Measurements from ENCODE around the gene ATG2B. TPM values are rescaled to one million over a fixed set of nuclear protein-coding genes. Genes with fewer than 3 reads are reported as not detected.
A peak's percentile ranks its signal among the peaks of the same experiment; 100 is the strongest.

ATG2B gene
- total RNA-seq, 1 donor from 2014 or later: 14.1 TPM

GRCh38 chr14:96297000-96297399 is 66.1 kb downstream of the ATG2B start:
- no peaks in the 10 kb centered on the region for H3K36me3 Mint-ChIP-seq (ENCODE audit: low read depth, unreplicated experiment)
- no peaks in the 10 kb centered on the region for H3K9me3 Mint-ChIP-seq (ENCODE audit: unreplicated experiment)
- DNase-seq (ENCODE audit: low spot score): no peak
- H3K4me1 Mint-ChIP-seq (ENCODE audit: unreplicated experiment): peaks cover 9% of the 10 kb centered on the region
- H3K27me3 Mint-ChIP-seq (ENCODE audit: unreplicated experiment): no peaks in the 10 kb centered on the region
- no peak overlapping the region for H3K27ac Mint-ChIP-seq (ENCODE audit: unreplicated experiment)
- no peak overlapping the region for H3K4me3 Mint-ChIP-seq (ENCODE audit: unreplicated experiment)
- TF ChIP-seq, protein P1, sequence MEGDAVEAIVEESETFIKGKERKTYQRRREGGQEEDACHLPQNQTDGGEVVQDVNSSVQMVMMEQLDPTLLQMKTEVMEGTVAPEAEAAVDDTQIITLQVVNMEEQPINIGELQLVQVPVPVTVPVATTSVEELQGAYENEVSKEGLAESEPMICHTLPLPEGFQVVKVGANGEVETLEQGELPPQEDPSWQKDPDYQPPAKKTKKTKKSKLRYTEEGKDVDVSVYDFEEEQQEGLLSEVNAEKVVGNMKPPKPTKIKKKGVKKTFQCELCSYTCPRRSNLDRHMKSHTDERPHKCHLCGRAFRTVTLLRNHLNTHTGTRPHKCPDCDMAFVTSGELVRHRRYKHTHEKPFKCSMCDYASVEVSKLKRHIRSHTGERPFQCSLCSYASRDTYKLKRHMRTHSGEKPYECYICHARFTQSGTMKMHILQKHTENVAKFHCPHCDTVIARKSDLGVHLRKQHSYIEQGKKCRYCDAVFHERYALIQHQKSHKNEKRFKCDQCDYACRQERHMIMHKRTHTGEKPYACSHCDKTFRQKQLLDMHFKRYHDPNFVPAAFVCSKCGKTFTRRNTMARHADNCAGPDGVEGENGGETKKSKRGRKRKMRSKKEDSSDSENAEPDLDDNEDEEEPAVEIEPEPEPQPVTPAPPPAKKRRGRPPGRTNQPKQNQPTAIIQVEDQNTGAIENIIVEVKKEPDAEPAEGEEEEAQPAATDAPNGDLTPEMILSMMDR (IDR thresholded peaks at IDR 0.05; ENCODE audit: unreplicated experiment): peak; percentile 55

DNA sequence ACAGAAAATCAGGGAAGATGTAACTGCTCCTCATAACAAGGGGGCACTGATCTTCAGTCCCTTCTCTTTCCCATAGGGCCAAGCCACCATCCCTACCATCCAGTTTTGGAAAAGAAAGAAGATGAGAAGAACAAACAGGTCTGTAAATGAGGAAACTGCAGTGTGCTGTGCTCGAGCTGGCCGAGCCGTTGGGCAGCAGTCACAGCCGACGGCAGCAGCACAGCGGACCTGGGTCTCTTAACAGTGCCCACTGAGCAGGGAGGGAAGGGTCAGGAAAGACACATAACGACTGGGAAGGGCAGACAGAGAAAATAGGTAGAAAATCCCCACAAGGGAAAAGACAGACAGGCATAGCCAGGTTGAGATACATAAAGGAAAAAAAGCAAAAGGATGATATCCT is 68.9 kb downstream of the ATG2B start:
- TF ChIP-seq, protein P1 (IDR thresholded peaks at IDR 0.05; ENCODE audit: unreplicated experiment): no peak
- Mint-ChIP-seq H3K4me1 (ENCODE audit: unreplicated experiment) (peaks cover 9% of the 10 kb centered on the region), H3K9me3 (ENCODE audit: unreplicated experiment) (no peaks in the 10 kb centered on the region), H3K27ac (ENCODE audit: unreplicated experiment) (no peak overlapping the region), H3K36me3 (ENCODE audit: low read depth, unreplicated experiment) (no peaks in the 10 kb centered on the region), H3K4me3 (ENCODE audit: unreplicated experiment) (no peak overlapping the region), H3K27me3 (ENCODE audit: unreplicated experiment) (no peaks in the 10 kb centered on the region)
- DNase-seq (ENCODE audit: low spot score): no peak

GRCh38 chr14:96287856-96288255 is 75.3 kb downstream of the ATG2B start:
- H3K27me3 Mint-ChIP-seq (ENCODE audit: unreplicated experiment): no peaks in the 10 kb centered on the region
- H3K9me3 Mint-ChIP-seq (ENCODE audit: unreplicated experiment): no peaks in the 10 kb centered on the region
- no peak for DNase-seq (ENCODE audit: low spot score)
- TF ChIP-seq, protein P1 (IDR thresholded peaks at IDR 0.05; ENCODE audit: unreplicated experiment): no peak
- peaks cover 3% of the 10 kb centered on the region for H3K4me1 Mint-ChIP-seq (ENCODE audit: unreplicated experiment)
- no peak overlapping the region for H3K27ac Mint-ChIP-seq (ENCODE audit: unreplicated experiment)
- H3K4me3 Mint-ChIP-seq (ENCODE audit: unreplicated experiment): no peak overlapping the region
- H3K36me3 Mint-ChIP-seq (ENCODE audit: low read depth, unreplicated experiment): no peaks in the 10 kb centered on the region

GRCh38 chr14:96286251-96286650 is 76.9 kb downstream of the ATG2B start:
- no peaks in the 10 kb centered on the region for H3K27me3 Mint-ChIP-seq (ENCODE audit: unreplicated experiment)
- H3K4me3 Mint-ChIP-seq (ENCODE audit: unreplicated experiment): no peak overlapping the region

GRCh38 chr14:96285667-96286066 is 77.5 kb downstream of the ATG2B start:
- TF ChIP-seq, protein P1 (IDR thresholded peaks at IDR 0.05; ENCODE audit: unreplicated experiment): no peak
- Mint-ChIP-seq H3K9me3 (ENCODE audit: unreplicated experiment) (no peaks in the 10 kb centered on the region), H3K27me3 (ENCODE audit: unreplicated experiment) (no peaks in the 10 kb centered on the region), H3K36me3 (ENCODE audit: low read depth, unreplicated experiment) (no peaks in the 10 kb centered on the region), H3K4me3 (ENCODE audit: unreplicated experiment) (no peak overlapping the region), H3K4me1 (ENCODE audit: unreplicated experiment) (peaks cover 3% of the 10 kb centered on the region), H3K27ac (ENCODE audit: unreplicated experiment) (no peak overlapping the region)
- no peak for DNase-seq (ENCODE audit: low spot score)

More at GRCh38 chr14:96286251-96286650, 76.9 kb downstream of the ATG2B start:
- TF ChIP-seq, protein P1 (IDR thresholded peaks at IDR 0.05; ENCODE audit: unreplicated experiment): no peak
- no peak overlapping the region for H3K27ac Mint-ChIP-seq (ENCODE audit: unreplicated experiment)
- H3K36me3 Mint-ChIP-seq (ENCODE audit: low read depth, unreplicated experiment): no peaks in the 10 kb centered on the region
- no peaks in the 10 kb centered on the region for H3K9me3 Mint-ChIP-seq (ENCODE audit: unreplicated experiment)
- DNase-seq (ENCODE audit: low spot score): no peak
- H3K4me1 Mint-ChIP-seq (ENCODE audit: unreplicated experiment): peaks cover 3% of the 10 kb centered on the region
